ENCODE results near the gene HS1BP3. TPM values are rescaled to one million over a fixed set of nuclear protein-coding genes. Genes with fewer than 3 reads are reported as not detected.

Gene HS1BP3
- total RNA-seq, 6 donors from 2014 or later: 41.0 to 45.8 (median 42.7) TPM

DNA sequence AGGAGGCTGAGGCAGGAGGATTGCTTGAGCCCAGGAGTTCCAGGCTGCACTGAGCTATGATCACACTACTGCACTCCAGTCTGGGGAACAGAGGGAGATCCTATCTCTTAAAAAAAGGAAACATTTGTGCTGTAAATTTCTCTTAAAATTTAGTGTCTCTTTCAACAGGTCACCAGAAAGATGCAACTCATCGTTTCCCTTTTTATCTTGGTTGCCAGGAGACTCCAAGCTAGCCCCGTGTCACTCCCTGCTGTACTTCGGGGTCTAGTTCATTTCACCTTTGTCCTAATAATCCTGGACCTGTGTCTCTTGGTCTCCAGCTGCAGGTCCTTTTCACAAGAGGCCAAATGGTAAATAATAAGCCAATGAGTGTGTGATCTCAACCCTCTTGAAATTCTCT lies 7.1 kb downstream of the HS1BP3 start:
- H3K4me3 ChIP-seq: no peak overlapping the region
- DNase-seq: no peak
- H3K36me3 ChIP-seq: peaks cover 9 to 63% (median 50%) of the 10 kb centered on the region in 4 donors
- WGBS, 2 donors: 44 to 65% methylated on average over 3 of the region's 3 CpGs
- no peaks in the 10 kb centered on the region for H3K27me3 ChIP-seq
- H3K9me3 ChIP-seq: no peaks in the 10 kb centered on the region
- peaks cover 10 to 17% (median 12%) of the 10 kb centered on the region in 4 donors for H3K4me1 ChIP-seq
- no peak overlapping the region for H3K27ac ChIP-seq
- TF ChIP-seq EP300 (IDR thresholded peaks at IDR 0.05) (no peak), POLR2AphosphoS5 (IDR thresholded peaks at IDR 0.05) (no peak), POLR2A (IDR thresholded peaks at IDR 0.05) (no peak)
- TF ChIP-seq, protein P1, sequence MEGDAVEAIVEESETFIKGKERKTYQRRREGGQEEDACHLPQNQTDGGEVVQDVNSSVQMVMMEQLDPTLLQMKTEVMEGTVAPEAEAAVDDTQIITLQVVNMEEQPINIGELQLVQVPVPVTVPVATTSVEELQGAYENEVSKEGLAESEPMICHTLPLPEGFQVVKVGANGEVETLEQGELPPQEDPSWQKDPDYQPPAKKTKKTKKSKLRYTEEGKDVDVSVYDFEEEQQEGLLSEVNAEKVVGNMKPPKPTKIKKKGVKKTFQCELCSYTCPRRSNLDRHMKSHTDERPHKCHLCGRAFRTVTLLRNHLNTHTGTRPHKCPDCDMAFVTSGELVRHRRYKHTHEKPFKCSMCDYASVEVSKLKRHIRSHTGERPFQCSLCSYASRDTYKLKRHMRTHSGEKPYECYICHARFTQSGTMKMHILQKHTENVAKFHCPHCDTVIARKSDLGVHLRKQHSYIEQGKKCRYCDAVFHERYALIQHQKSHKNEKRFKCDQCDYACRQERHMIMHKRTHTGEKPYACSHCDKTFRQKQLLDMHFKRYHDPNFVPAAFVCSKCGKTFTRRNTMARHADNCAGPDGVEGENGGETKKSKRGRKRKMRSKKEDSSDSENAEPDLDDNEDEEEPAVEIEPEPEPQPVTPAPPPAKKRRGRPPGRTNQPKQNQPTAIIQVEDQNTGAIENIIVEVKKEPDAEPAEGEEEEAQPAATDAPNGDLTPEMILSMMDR (IDR thresholded peaks at IDR 0.05): no peak
- no peak for ATAC-seq (ENCODE audit: low FRiP score in 2 of 2)

DNA sequence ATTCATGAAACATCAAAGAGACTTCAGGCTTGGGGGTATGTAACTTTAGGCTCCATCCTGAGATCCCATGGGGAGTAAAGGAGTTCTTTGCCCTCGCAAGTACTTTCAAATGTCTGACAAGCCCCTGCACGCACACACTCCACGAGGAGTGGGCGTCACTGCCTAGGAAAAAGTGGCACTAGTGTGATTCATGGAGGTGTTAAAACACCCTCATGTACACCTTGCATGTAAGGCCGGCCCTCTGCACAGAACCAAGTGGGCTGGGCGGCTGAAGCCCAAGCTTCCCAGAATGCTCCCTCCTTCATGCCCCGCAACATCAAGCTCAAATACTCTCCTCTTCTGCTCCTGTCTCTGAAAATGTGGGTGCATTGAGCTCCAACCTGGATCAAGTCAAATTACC lies 7.8 kb downstream of the HS1BP3 start:
- H3K36me3 ChIP-seq: peaks cover 9 to 71% (median 55%) of the 10 kb centered on the region in 4 donors
- no peaks in the 10 kb centered on the region for H3K9me3 ChIP-seq
- H3K4me1 ChIP-seq: peaks cover 6 to 17% (median 8%) of the 10 kb centered on the region in 4 donors
- no peak overlapping the region for H3K27ac ChIP-seq
- 93 to 96% methylated on average over 7 of the region's 7 CpGs for WGBS, 2 donors
- TF ChIP-seq POLR2A (IDR thresholded peaks at IDR 0.05): no peak
- no peak for TF ChIP-seq POLR2AphosphoS5 (IDR thresholded peaks at IDR 0.05)
- TF ChIP-seq EP300 (IDR thresholded peaks at IDR 0.05): no peak
- TF ChIP-seq, protein P1 (IDR thresholded peaks at IDR 0.05): no peak
- H3K27me3 ChIP-seq: no peaks in the 10 kb centered on the region
- no peak overlapping the region for H3K4me3 ChIP-seq
- DNase-seq: no peak
- no peak for ATAC-seq (ENCODE audit: low FRiP score in 2 of 2)

DNA sequence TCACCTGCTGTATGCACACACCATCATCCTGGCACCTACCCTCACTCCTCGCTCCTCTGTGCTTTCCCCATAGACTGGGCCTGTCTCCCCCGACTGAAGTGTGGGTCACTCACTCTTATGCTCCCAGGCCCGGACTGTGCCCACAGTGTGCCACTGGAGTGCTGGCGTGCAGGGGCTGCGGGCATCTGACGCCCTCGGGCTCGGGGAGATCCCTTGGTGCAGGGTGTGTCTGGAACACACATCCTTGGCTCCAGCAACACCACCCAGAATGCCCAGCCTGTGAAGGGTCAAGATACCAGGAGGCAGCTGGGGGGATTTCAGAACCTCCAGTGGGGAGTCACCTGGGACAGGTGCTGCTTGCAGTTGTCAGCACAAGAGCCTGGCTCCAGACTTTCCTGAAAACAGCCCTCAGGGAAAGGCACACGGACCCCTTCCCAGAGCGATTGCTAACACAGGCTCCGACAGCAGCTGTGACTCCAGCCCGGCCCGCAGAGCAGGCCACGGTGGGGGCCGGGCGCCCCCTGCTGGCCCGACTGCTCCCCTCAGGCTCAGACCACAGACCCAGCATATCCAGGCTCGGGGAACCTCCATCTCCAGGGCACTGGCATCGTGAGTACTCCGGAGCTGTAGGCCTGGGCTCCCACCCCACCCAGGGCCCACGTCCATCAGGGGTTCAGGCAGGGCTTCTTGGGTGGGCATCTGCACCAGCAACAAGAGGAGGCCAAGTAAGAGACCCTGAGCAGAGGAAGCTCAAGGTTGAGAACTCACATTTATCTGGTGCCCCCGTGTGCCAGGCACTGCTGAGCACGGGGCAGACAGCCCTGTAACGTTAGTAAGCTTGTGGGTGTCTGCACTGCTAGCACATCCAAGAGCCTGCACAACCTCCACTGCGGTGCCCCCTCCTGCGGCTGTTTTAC lies 8.6 kb downstream of the HS1BP3 start:
- Histone ChIP-seq H3K36me3 (peaks cover 9 to 78% (median 62%) of the 10 kb centered on the region in 4 donors), H3K27me3 (no peaks in the 10 kb centered on the region), H3K27ac (peak overlapping the region in 1 of 4 donors; percentile 45), H3K4me3 (no peak overlapping the region), H3K4me1 (peaks cover 2 to 11% (median 8%) of the 10 kb centered on the region in 4 donors), H3K9me3 (no peaks in the 10 kb centered on the region)
- TF ChIP-seq, protein P1 (IDR thresholded peaks at IDR 0.05): peak; percentile 87 to 95 (median 94)
- TF ChIP-seq POLR2A (IDR thresholded peaks at IDR 0.05) (no peak), EP300 (IDR thresholded peaks at IDR 0.05) (no peak)
- 43 to 70% methylated on average over 14 to 25 of the region's 26 CpGs for whole genome bisulfite sequencing, 2 donors
- DNase-seq (peak; percentile 82 to 96), ATAC-seq (ENCODE audit: low FRiP score in 2 of 2) (peak; percentile 87 to 91)

DNA sequence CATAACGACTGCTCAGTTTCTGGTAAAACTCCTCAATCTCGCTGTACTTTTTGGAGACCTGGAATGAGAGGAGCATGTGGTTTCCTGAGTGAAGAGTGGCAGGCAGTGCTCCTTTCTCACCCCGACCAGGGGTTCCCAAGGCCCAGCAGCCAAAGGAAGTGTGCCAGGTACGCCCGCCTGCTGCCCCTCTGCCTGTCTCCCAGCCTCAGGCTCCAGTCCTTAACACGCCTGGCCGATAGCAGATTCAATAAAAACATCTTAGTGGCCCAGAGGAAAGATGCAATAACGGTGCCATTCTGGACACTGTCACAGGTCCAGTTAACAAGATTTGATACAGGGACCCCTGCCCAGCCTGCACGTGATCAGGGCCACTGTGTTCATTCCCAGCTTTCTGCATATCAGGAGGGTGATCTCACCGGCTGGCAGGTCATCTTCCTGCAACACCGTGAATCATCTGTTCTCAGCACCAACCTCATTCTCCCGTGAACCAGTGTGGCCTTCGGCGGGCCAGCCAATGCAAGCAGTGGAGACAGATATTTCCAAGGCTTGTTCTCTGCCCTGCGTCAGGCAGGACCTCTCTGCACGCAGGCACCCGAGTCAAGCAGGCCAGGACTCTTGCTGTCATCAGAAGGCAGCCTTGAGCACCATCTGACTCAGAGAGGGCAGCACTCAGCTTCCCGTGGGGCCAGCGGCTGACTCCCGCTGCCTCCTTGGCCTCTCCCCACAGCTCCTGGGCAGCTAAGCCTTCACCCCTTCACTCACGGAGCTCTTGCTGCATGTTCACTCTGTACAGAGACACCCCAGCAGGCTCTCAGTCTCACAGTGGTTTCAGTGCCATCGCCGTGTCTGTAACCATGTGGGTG lies 9.5 kb downstream of the HS1BP3 start:
- Histone ChIP-seq H3K27me3 (no peaks in the 10 kb centered on the region), H3K36me3 (peaks cover 9 to 85% (median 65%) of the 10 kb centered on the region in 4 donors), H3K4me1 (peaks cover 2 to 11% (median 8%) of the 10 kb centered on the region in 4 donors), H3K4me3 (no peak overlapping the region), H3K27ac (peak overlapping the region in 1 of 4 donors; percentile 45), H3K9me3 (no peaks in the 10 kb centered on the region)
- TF ChIP-seq, protein P1 (IDR thresholded peaks at IDR 0.05): no peak
- TF ChIP-seq POLR2A (IDR thresholded peaks at IDR 0.05): no peak
- no peak for TF ChIP-seq EP300 (IDR thresholded peaks at IDR 0.05)
- no peak for TF ChIP-seq POLR2AphosphoS5 (IDR thresholded peaks at IDR 0.05)
- ATAC-seq (ENCODE audit: low FRiP score in 2 of 2) (no peak), DNase-seq (no peak)
- 90 to 91% methylated on average over 12 to 23 of the region's 23 CpGs for WGBS, 2 donors

All from upper lobe of left lung (tissue), 6 donors.